SU-DHL-6 (cell line): ENCODE data around the gene OR51B2.

Source experiments
- H2AFZ ChIP-seq: fragments of 200-600 bp; sonication (generic); 2 replicates; pipeline ENCODE4 v1.6.1; 2014; ENCODE audit warnings: low read depth, mild to moderate bottlenecking, moderate library complexity, mixed read lengths, antibody characterized with exemption, low read length; ENCODE audit not compliant: severe bottlenecking
- H3F3A ChIP-seq: fragments of 200-600 bp; shearing (Covaris generic); 2 replicates; pipeline ENCODE4 v1.6.0; 2016; ENCODE audit warnings: antibody characterized with exemption, mild to moderate bottlenecking; ENCODE audit not compliant: insufficient read depth
- H3K27ac ChIP-seq: fragments of 200-600 bp; sonication (generic); 2 replicates; pipeline ENCODE4 v1.5.1; 2016; ENCODE audit warnings: low read depth, mild to moderate bottlenecking, low read length, moderate library complexity, mixed read lengths
- H3K27me3 ChIP-seq: fragments of 200-600 bp; sonication (generic), shearing (Covaris generic); 2 replicates; pipeline ENCODE4 v1.6.0; 2014; ENCODE audit warnings: mild to moderate bottlenecking, low read length
- H3K36me3 ChIP-seq: fragments of 200-600 bp; sonication (generic); 2 replicates; pipeline ENCODE4 v1.6.1; 2014; ENCODE audit warnings: mild to moderate bottlenecking, low read length, mixed read lengths
- H3K4me2 ChIP-seq: fragments of 300-600, 200-600 bp; shearing (Covaris generic), sonication (generic); 2 replicates; pipeline ENCODE4 v1.6.0; 2014; ENCODE audit warnings: low read length, low read depth, mild to moderate bottlenecking; ENCODE audit not compliant: poor library complexity, severe bottlenecking
- H3K4me3 ChIP-seq: fragments of 200-600 bp; sonication (generic); 2 replicates; pipeline ENCODE4 v1.5.1; 2014; ENCODE audit warnings: antibody characterized with exemption, low read length, mild to moderate bottlenecking, mixed read lengths; ENCODE audit not compliant: insufficient read depth, poor library complexity, severe bottlenecking
- H3K79me2 ChIP-seq: fragments of 200-600 bp; sonication (generic); 2 replicates; pipeline ENCODE4 v1.6.1; 2014; ENCODE audit warnings: mild to moderate bottlenecking, low read length, moderate library complexity; ENCODE audit not compliant: insufficient read depth
- H3K9ac ChIP-seq: fragments of 200-600 bp; sonication (generic); 2 replicates; pipeline ENCODE4 v1.7.0; 2014; ENCODE audit warnings: mild to moderate bottlenecking, low read length
- H3K9me2 ChIP-seq: fragments of 200-600 bp; sonication (generic); replicated peaks from 2 replicates; pipeline ENCODE4 v1.6.1; 2014; ENCODE audit warnings: low read length; ENCODE audit not compliant: insufficient read depth
- H3K9me3 ChIP-seq: fragments of 200-600 bp; sonication (generic); 2 replicates; pipeline ENCODE4 v1.6.1; 2014; ENCODE audit warnings: low read length, mixed read lengths; ENCODE audit not compliant: insufficient read depth
- H4K20me1 ChIP-seq: fragments of 200-600 bp; sonication (generic); 2 replicates; pipeline ENCODE4 v1.6.1; 2014; ENCODE audit warnings: low read depth, mild to moderate bottlenecking, antibody characterized with exemption, low read length, moderate library complexity, mixed read lengths
- EZH2phosphoT487 ChIP-seq: fragments of 200-600 bp; sonication (generic), shearing (Covaris generic); conservative IDR thresholded peaks from 2 replicates; pipeline ENCODE4 v1.6.1; 2018; ENCODE audit warnings: mild to moderate bottlenecking, antibody characterized with exemption, low read length, moderate library complexity, mixed read lengths
- TF ChIP-seq, protein P1 (sequence below): fragments of 200-600 bp; sonication (generic); IDR thresholded peaks from one replicate; pipeline ENCODE4 v1.5.1; 2017; ENCODE audit warnings: antibody characterized with exemption, mild to moderate bottlenecking, low read length, moderate library complexity; ENCODE audit not compliant: insufficient read depth, poor library complexity, severe bottlenecking

Gene OR51B2

DNA sequence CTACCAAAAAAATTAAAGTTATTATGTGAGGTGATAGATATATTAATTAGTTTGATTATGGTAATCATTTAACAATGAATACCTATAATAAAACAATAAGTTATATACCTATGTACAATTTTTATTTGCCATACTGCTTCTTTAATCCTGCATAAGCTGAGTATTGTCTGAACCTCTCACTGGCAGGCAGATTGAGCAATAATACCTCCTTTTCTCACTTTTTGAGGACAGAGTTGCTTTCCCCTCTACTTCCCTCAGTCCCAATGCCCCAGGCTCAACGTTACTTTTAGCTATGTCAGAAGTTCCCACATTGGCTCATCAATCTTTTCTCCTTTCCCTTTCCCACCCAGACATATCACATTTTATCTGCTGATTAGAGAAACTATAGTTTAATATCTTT lies 25.5 kb upstream of the OR51B2 start:
- Histone ChIP-seq H3K9me3 (no peaks in the 10 kb centered on the region), H3K9ac (no peak overlapping the region), H3K27ac (no peak overlapping the region), H3F3A (no peaks in the 10 kb centered on the region), H3K79me2 (no peaks in the 10 kb centered on the region), H3K36me3 (no peaks in the 10 kb centered on the region), H3K4me3 (no peak overlapping the region), H2AFZ (no peak overlapping the region), H3K27me3 (no peaks in the 10 kb centered on the region), H3K9me2 (no peaks in the 10 kb centered on the region), H4K20me1 (no peaks in the 10 kb centered on the region), H3K4me2 (no peak overlapping the region)
- TF ChIP-seq, protein P1, sequence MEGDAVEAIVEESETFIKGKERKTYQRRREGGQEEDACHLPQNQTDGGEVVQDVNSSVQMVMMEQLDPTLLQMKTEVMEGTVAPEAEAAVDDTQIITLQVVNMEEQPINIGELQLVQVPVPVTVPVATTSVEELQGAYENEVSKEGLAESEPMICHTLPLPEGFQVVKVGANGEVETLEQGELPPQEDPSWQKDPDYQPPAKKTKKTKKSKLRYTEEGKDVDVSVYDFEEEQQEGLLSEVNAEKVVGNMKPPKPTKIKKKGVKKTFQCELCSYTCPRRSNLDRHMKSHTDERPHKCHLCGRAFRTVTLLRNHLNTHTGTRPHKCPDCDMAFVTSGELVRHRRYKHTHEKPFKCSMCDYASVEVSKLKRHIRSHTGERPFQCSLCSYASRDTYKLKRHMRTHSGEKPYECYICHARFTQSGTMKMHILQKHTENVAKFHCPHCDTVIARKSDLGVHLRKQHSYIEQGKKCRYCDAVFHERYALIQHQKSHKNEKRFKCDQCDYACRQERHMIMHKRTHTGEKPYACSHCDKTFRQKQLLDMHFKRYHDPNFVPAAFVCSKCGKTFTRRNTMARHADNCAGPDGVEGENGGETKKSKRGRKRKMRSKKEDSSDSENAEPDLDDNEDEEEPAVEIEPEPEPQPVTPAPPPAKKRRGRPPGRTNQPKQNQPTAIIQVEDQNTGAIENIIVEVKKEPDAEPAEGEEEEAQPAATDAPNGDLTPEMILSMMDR = no peak
- TF ChIP-seq EZH2phosphoT487 = no peak

GRCh38 chr11:5348551-5349194 lies 24.6 kb upstream of the OR51B2 start:
- Histone ChIP-seq H3F3A (no peaks in the 10 kb centered on the region), H3K27ac (no peak overlapping the region), H3K9me3 (no peaks in the 10 kb centered on the region), H3K4me3 (no peak overlapping the region), H2AFZ (no peak overlapping the region), H4K20me1 (no peaks in the 10 kb centered on the region), H3K9me2 (no peaks in the 10 kb centered on the region), H3K4me2 (no peak overlapping the region), H3K36me3 (no peaks in the 10 kb centered on the region), H3K9ac (no peak overlapping the region), H3K27me3 (no peaks in the 10 kb centered on the region), H3K79me2 (no peaks in the 10 kb centered on the region)
- no peak for TF ChIP-seq EZH2phosphoT487
- TF ChIP-seq, protein P1 = no peak

GRCh38 chr11:5345831-5346230 lies 21.7 kb upstream of the OR51B2 start:
- Histone ChIP-seq H3K9me3 (no peaks in the 10 kb centered on the region), H3F3A (no peaks in the 10 kb centered on the region), H3K9me2 (no peaks in the 10 kb centered on the region), H3K4me3 (no peak overlapping the region), H3K4me2 (no peak overlapping the region), H3K27ac (no peak overlapping the region), H2AFZ (no peak overlapping the region), H3K9ac (no peak overlapping the region), H3K36me3 (no peaks in the 10 kb centered on the region), H3K79me2 (no peaks in the 10 kb centered on the region), H4K20me1 (no peaks in the 10 kb centered on the region), H3K27me3 (no peaks in the 10 kb centered on the region)
- no peak for TF ChIP-seq EZH2phosphoT487
- TF ChIP-seq, protein P1 = no peak
